ENCODE measurements around the gene RHD.
"Not testable (repeated sequence)": the region's sequence is repeated elsewhere in the genome, so short reads cannot be mapped to it uniquely, and the experiment has no call there.

The RHD gene

DNA sequence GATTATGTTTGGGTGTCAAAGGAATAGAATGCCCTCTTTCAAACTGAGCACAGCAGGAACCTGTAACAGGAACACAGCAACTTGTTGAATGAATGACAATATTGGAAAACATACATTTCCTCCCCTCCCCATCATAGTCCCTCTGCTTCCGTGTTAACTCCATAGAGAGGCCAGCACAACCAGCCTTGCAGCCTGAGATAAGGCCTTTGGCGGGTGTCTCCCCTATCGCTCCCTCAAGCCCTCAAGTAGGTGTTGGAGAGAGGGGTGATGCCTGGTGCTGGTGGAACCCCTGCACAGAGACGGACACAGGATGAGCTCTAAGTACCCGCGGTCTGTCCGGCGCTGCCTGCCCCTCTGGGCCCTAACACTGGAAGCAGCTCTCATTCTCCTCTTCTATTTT is at the start of gene RHD:
Gene RHD (plus strand): TSS at position 272 of the 400 bp plus-strand sequence. CDS start 39 bp downstream, at position 311.
- not testable (repeated sequence) for DNase-seq

DNA sequence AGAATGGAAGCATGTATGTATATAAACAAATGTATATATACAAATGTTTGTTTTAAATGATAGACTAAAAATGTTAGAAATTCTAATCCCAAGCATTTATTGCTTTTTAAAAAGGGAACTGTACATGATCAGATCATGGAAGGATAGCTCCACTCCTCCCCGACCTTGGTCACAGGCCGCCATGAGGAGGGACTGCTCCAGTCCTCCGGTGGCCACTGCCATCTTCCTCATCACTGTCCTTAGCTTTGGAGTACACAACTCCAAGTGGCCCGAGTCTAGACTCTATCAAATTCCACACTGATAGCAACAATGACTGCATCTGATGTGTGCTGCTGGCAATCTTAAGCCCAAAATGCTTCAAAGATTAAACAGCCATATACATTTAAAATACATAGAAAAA is 49.7 kb upstream of the RHD start:
- DNase-seq = no peak

DNA sequence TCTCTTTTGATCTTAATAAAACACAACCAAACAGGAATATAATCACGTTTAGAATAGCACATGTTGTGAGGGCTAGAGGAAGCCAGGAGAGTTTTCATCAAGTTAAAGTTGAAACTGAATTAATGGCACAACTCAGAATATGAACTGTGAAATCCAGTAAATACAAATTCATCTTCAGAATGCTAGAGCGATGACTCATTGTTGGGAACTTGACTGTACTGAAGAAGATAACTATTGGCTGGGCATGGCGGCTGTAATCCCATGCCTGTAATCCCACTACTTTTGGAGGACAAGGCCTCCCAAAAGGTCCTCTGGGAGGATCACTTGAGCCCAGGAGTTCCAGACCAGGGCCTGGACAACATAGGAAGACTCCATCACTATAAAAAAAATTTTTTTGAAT is 48.8 kb upstream of the RHD start:
- peak; percentile 20 for DNase-seq

DNA sequence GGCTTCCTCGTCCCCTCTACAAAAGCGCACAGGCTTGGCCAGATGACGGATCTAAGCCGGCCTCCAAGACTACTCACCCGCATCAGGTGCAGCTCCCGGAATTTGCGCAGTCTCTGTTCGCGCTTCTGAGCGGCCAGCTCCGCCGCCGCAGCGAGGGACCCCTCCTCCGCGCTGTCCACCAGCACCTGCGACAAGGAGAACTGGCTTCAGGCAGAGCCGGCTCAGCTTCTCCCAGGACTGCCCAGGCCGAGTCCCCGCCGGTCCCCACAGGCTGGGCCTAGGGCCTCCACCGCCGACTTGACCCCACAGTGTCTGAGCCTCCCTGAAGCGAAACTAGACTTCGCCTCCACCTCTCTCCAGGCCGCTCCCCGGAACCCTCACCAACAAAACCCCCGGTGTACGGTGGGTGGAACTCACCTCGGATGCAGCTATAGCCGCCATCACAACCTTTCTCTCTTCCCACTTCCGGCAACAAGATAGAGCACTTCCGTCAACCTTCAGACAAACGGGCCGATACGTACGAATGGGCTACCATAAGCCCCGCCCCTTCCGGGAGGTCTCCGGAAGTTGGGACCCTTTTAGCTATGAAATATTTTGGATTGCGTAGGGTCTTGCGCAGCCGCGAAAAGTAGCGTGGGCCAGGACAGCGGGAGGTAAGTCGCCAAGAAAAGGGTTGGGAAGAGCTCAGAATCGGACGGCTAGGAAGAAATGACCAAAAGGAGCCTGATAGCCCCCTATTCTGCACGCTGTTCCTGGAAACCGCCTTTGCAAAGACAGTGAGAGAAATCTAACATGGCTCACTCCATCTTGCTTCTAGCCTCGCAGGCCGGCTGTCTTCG is 40.1 kb upstream of the RHD start, which contains the start of gene SYF2:
Gene SYF2 (minus strand): TSS at position 476 of the 839 bp plus-strand sequence. CDS start 35 bp downstream, at position 441.
- peak; percentile 93 for DNase-seq

- peak; percentile 81 for DNase-seq
These were observed 39.2 kb upstream of the RHD start for GRCh38 chr1:25232866-25233784.

GRCh38 chr1:25235411-25235810 is 36.9 kb upstream of the RHD start:
- not testable (repeated sequence) for DNase-seq

DNA sequence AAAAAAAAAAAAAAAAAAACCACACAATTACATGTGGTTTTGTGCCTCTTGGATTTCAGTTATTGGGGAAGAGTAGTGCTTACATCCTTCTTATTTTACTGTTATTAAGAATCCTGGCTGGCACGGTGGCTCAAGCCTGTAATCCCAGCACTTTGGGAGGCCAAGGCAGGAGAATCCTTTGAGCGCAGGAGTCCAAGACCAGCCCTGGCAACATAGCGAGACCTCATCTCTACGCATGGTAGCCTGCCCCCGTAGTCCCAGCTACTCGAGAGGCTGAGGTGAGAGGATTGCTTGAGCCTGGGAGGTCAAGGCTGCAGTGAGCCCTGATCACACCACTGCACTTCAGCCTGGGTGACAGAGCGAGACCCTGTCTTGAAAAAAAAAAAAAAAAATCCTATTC is 36.0 kb upstream of the RHD start:
- not testable (repeated sequence) for DNase-seq

GRCh38 chr1:25238046-25238445 is 34.3 kb upstream of the RHD start:
- no peak for DNase-seq

DNA sequence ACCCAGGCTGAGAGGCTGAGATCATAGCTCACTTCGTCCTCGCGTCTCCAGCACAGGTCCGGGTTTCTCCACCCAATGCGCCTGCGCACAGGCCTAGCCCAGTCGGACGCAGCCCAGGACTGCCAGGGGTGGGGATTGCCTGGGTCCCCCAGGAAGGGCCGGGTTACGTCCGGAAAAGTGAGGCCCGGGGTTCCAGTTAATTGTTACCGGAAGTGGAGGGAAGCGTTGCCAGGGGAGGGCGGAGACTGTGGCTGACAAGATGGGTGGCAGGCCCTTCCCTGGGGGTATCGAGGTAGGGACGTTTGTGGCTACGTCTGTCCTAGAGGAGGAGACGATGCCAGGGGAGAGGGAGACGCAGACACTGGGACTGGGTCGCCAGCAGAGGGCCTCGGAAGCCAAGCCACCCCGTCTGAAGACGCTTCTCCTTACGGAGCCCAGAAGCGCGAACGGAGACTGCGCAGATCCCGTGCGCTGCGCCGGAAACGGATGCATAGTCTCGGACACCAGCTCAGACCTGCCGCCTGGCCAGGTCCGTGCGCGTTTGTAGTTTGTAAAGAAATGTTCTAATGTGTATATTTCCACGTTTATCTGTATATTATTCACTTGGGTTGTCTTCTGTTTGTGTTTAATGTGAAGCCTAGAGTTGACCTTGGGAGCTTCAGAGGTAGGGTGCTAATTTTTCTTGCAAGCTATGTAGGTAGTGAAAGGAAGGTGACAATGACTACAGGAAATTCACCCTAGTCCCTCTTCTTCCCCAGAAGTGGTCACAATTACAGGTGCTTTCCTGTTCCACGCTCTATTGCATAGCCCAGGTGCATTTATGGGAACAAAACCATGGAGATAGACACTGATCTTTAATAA is 32.4 kb upstream of the RHD start:
- DNase-seq = peak; percentile 95

DNA sequence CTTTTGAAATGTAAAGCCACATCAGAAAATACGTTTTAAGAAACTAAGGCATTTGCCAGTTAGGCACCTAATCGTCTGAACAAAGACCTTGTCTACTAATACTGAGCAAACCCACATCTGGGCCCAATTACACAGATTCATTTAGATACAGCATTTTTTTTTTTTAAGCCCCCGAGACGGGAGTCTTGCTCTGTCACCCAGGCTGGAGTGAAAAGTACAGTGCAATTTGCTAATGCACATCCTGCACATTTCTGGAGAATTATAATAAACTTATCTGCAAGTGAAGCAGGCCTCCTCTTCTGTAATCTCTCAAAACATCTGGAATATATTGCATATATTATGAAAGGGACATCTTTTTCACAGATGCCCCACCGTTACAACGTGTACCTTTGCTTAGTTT is 28.4 kb upstream of the RHD start:
- no peak for DNase-seq

DNA sequence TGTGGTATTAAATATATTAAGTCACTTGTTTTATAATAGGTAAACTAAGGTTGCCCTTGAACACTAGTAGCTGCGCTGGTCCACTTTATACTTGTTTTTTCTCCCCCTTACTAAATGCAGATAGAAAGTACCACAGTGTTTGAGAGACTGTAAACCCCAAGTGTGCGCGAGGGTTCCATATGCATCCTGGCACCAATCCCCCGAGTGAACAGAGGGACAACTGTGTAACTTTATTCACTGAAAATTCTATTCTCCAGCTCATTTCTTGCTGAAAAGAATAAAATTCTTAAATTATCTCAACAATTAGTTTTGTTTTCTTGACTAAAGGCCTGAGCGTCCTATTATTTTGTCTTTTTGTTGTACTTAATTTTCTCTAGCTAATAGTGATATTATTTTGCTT is 26.9 kb upstream of the RHD start:
- no peak for DNase-seq

DNA sequence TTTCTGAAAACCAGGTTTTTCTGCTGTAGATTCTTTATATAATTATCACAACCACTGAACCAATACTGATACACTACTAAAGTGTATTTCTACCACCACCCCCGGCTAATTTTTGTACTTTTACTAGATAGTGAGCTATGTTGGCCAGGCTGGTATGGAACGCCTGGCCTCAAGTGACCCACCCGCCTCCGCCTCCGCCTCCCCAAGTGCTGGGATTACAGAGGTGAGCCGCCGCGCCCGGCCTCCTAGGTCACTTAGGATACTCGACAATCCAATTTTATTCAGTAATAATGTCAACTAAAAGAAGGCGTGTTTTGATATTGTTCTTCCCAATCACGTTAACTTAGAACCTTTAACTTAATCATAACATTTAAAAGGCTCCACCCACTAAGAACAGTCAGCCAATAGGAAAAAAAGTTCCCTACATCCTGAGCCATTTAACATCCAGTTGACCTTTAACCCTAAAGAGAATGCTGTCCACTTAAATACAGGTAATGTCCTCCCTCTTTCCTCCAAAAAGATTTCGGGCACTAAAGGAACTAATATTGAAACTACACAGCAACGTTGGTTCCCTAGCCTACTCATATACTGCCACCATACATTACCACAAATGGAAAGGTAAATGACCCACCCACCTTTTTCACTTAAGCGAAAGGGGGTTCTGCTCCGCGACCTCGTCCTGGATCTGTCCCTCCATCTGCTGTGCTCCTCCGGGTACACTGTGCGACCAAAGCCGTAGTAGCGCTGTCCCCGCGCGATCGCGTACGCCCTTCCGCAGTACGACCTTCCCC is 26.3 kb upstream of the RHD start:
- no peak for DNase-seq

- DNase-seq = no peak
These were observed 25.7 kb upstream of the RHD start for GRCh38 chr1:25246600-25247023.

- DNase-seq = peak; percentile 94
These were observed 25.1 kb upstream of the RHD start, which contains the start of gene RSRP1 for GRCh38 chr1:25247024-25247828. Gene RSRP1, minus strand, starts transcription at chr1:25247454. Its CDS starts 491 bp downstream, at chr1:25246963.

DNA sequence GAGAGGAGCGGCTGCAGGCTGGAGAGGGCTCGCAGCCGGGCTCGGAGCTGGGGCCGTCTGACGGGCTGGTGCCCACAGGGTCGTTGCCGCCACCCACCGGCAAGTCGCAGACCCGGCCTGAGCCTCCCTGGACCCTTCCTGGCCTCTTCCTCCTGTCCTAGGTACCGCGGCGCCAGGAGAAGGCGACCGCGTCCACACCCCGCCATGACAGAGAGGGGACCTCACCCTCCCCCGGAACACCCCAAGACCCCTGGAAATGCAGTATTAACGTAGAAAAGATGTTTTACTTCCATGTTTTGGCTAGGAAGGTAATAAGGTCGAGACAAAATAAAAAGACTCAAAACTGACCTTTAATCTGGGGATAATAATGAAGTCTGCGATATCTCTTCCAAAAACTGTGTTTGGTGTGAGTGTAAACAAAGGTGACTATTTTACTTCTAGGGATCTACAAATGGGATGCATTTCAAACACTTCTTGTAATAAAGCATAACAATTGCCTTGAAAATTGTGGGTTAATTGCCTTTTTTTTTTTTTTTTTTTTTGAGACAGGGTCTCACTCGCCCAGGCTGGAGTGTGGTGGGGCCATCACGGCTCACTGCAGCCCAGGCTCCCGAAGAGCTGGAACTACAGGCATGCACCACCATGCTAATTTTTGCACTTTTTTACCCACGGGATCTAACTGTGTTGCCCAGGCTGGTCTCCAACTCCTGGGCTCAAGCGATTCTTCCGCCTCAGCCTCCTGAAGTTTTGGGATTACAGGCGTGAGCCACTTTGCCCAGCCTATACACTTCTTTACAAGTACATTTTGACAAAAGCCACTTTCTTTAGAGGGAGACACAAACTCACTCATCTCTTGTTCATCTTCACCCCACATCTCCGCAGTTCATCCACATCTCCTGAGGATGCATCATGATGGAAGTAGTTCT is 24.2 kb upstream of the RHD start:
- DNase-seq = no peak

DNA sequence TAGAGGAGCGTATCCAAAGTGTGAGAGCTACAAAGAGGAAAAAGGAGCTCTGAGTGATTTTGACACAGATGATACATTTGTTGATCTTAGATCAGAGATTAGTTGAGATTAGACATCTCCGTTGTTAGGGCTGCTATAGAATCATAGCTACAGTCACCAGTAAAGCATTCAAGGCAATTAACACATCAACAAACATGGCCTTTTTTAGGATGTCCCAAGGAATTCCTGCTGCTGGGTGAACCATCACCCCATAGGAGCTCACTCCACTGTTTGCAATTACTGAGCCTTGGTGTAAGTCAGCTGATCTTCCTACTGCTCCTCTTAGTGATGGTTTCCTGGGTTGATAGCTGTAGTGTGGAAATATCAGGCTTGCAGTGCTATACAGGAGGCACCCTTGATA is 18.4 kb upstream of the RHD start:
- no peak for DNase-seq

DNA sequence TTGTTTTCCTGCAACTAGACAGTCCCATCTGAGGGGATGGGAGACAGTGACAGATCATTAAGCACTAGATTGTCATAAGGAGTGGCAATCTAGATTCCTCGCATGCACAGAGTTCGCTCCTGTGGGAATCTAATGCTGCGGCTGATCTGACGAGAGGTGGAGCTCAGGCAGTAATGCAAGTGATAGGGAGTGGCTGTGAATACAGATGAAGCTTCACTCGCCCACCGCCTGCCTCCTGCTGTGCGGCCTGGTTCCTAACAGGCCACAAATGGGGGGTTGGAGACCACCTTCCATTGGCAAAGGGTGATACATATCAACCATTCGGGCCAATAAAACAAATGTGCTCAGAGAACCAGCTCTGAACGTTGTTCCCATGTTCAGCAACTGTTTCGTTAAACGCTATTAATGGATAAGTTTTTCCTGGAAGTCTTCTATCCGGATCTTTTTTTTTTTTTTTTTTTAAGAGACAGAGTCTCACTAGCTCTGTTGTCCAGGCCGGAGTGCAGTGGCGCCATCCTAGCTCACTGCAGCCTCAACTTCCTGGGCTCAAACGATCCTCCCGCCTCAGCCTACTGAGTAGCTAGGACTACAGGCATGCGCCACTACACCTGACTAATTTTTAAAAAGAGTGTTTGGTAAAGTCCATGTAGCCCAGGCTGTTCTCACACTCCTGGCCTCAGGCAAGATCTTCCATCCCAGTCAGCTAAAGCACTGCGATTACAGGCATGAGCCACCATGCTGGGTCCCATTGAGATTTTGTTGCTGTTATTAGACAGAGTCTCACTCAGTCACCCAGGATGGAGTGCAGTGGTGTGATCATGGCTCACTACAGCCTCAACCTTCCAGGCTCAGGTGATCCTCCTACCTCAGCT is 16.4 kb upstream of the RHD start:
- no peak for DNase-seq

- no peak for DNase-seq
These were observed 15.7 kb upstream of the RHD start for GRCh38 chr1:25256578-25256965.

DNA sequence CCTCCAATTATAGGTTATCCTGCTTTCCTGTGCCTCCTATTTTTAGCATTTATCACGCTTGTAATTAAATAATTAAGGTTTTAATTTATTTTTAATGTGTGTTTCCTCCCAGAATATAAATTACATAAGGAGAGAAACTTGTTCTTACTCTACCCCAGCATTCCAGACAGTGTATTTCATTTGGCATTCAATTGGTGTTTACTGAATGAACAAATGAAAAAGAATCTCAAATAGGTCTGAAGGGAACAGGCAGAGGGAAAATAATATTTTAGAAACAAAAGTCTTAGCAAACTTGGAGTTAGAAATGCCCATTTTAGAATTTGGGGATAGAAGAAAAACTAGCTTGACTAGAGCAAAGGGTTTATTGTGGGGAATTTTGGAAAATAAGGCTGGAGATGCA is 15.1 kb upstream of the RHD start:
- no peak for DNase-seq

All from NCI-H226 (cell line).